ENCODE results near the gene IGLL1. TPM values are rescaled to one million over a fixed set of nuclear protein-coding genes. Genes with fewer than 3 reads are reported as not detected.

IGLL1 gene
- total RNA-seq, 1 experiment from 2014 or later, result not detected

DNA sequence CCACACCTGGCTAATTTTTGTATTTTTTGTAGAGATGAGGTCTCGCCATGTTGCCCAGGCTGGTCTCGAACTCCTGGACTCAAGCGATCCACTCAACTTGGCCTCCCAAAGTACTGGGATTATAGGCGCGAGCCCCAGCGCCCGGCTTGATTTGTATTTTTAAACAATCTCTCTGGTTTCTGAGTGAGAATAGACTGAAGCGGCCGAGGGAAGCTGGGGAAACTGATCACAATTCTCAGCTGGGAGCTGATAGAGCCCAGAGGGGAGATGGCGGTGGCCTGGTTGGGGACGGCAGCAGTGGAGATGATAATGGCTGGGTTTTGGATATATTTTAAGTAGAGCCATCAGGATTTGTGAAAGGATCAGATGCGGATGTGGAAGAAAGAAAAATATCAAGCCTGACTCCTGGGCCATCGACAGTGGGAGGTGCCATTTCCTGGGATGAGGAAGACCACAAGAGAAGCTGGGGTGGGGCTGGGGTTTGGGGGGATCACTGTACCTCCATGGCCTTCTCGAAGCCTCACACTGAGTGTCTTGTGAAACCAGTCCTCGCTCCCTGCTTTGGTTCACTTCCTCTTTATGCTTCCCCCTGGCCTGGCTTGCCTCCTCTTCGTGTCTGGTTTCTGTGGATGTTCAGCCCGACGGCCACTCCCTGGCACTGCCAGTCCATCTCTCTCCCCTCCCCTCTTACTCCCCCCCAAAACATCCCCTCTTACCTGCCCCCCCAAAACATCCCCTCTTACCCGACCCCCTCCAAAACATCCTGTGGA, 51.9 kb downstream of the IGLL1 start:
- no peak for DNase-seq (ENCODE audit: low spot score)

DNA sequence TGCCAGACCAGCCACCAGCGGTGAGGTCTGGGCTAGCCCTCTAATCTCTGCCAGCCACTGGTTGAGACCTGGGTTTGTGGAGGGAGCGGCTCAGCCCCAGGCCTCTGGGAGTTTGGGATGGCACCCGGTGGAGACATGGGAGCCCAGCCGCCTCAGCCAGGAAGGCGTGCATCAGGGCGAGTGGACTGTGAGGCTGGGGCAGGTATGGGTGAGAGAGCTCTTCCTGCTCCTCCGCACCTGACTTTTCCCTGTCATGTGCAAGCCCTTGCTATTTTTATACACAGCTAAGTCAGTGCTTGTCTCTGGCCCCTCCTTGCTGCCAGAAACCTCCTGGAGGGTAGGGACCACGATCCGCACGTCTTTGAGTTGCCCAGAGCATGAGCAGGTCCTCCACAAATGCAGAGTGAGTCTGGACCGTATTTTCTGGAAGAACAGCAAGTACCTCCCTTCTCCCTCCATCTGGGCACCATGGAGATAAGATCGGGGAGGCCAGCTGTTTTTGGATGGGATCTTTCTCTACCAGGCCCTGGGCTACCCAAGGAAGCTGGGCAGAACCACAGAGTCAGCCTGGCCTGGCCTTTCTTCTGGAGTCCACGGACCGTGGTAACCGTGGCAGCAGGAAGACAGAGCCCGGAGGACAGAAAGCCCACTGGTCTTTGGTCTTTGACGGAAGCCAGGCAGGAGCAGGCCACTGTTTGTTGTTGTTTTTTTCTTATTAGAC, 53.3 kb downstream of the IGLL1 start:
- DNase-seq (ENCODE audit: low spot score), result no peak

DNA sequence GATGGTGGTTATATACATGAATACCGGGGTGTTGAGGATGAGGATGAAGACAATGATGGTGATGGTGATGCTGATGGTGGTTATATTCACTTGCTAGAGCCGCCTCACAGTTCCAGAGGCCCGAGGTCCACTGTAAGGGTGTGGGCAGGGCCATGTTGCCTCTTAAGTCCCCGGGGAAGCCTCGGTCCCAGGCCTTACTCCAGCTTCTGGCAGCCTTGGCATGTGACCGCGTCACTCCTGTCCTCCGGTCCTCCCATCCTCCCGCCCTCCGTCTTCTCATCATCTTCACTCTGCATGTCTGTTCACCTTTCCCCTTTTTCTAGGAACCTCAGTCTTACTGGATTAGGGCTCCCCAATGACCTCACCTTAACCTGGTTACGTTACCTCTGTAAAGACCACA, 54.6 kb downstream of the IGLL1 start:
- no peak for DNase-seq (ENCODE audit: low spot score)

DNA sequence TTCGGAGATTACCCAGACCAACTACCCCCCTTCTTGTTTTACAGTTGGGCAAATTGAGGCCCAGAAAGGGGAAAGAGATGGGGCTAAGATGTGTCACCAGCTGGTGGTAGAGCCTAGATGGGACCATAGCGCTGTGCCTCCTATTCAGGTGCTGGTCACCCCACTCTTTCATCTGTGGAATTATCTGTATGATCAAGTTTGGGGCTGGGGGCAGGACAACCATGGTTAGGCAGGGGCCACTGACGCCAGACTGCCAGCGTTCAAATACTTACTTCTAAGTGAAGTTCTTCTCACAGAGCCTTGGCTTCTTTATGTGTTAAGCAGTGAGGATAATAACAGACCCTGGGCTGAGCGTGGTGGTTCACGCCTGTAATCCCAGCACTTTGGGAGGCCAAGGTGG, 55.9 kb downstream of the IGLL1 start:
- no peak for DNase-seq (ENCODE audit: low spot score)

DNA sequence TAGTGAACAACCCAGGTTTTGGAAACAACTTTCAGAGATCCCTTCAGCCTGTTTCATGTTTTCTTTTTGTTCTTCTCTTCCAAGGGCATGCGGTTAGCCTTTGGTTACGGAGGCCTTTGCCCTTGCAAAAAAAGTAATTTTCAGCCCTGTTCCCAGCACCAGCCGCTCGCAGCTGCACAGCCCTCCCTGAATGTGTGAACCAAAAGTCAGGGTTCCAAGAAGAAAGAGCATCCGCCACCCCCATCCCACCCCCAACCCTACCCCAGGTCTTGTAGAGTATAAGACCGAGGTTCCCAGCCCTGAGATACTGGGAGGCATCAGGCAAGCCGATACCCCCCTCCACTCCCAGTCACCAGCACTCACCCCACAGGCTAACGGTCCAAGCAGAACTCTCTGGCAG, 56.4 kb downstream of the IGLL1 start:
- no peak for DNase-seq (ENCODE audit: low spot score)

Other genes starting within 250 kb of the IGLL1 start
- not detected in 2 replicates for gene DRICH1, start 52.0 kb upstream of the IGLL1 start, total RNA-seq (2014; rRNA removed; shearing (Covaris generic))
- gene RGL4, start 110.7 kb upstream of the IGLL1 start, total RNA-seq (2014; rRNA removed; shearing (Covaris generic)), result not detected in 2 replicates
- 1.7 TPM in 2 replicates for gene ZNF70, start 170.8 kb upstream of the IGLL1 start, total RNA-seq (2014; rRNA removed; shearing (Covaris generic))
- not detected in 2 replicates for gene VPREB3, start 174.1 kb upstream of the IGLL1 start, total RNA-seq (2014; rRNA removed; shearing (Covaris generic))
- gene C22orf15, start 182.7 kb upstream of the IGLL1 start, total RNA-seq (2014; rRNA removed; shearing (Covaris generic)), result 0.26 and 0.40 TPM in 2 replicates
- gene CHCHD10, start 187.7 kb upstream of the IGLL1 start, total RNA-seq (2014; rRNA removed; shearing (Covaris generic)), result 2.6 and 17.3 TPM in 2 replicates
- gene MMP11, start 192.6 kb upstream of the IGLL1 start, total RNA-seq (2014; rRNA removed; shearing (Covaris generic)), result 8.2 and 10.3 TPM in 2 replicates
- gene SMARCB1, start 206.7 kb upstream of the IGLL1 start, total RNA-seq (2014; rRNA removed; shearing (Covaris generic)), result 69.1 and 168 TPM in 2 replicates